ENCODE results near the gene NOS1AP.

The NOS1AP gene

DNA sequence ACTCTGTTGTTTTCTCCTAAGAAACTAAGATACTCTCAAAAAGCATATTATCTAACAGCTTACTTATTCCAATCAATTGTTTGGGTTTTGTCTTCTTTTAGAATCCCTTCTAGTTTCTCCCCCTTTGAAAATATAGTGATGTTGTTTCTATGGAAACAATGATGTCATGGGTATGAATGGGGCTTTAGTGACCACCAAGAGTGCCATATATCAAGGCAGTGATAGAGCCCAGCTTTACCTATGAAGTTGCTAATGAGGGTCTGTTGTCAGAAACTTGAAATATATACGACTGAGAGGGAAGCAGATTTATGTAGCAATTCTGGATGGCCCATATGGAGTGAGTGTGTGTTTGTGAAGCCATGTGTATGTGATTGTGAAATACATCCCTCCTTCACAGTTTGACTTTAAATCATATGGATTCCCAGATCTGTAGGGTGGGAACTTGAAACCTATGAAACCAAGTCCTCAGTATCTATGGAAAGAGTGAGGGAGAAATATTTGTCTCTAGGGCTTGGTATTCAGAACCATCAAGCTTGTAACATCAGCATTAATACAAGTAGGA is 190.5 kb downstream of the NOS1AP start:
- TF ChIP-seq, protein P1, sequence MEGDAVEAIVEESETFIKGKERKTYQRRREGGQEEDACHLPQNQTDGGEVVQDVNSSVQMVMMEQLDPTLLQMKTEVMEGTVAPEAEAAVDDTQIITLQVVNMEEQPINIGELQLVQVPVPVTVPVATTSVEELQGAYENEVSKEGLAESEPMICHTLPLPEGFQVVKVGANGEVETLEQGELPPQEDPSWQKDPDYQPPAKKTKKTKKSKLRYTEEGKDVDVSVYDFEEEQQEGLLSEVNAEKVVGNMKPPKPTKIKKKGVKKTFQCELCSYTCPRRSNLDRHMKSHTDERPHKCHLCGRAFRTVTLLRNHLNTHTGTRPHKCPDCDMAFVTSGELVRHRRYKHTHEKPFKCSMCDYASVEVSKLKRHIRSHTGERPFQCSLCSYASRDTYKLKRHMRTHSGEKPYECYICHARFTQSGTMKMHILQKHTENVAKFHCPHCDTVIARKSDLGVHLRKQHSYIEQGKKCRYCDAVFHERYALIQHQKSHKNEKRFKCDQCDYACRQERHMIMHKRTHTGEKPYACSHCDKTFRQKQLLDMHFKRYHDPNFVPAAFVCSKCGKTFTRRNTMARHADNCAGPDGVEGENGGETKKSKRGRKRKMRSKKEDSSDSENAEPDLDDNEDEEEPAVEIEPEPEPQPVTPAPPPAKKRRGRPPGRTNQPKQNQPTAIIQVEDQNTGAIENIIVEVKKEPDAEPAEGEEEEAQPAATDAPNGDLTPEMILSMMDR (IDR thresholded peaks at IDR 0.05; ENCODE audit: unreplicated experiment in 3 of 3) = no peak

DNA sequence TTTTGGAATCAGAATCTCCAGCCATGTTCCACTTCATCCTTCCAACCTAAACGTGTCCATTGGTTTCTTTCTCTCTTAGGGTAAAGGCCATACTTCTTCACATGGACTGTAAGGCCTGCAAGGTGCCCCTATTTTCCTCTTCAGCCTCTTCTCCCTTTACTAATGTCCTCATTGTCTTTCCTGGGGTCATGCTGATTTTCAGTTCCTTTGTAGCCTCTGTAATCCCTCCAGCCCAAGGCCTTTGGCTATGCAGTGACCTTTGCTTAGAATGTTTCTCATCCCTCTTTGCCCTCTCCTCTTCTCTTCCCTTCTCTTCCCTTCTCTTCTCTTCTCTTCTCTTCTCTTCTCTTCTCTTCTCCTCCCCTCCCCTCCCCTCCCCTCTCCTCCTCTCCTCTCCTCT is 194.6 kb downstream of the NOS1AP start:
- H3K36me3 Mint-ChIP-seq (ENCODE audit: low read depth) = no peaks in the 10 kb centered on the region
- no peaks in the 10 kb centered on the region for H3K27me3 Mint-ChIP-seq (ENCODE audit: low read depth)
- TF ChIP-seq, protein P1 (IDR thresholded peaks at IDR 0.05; ENCODE audit: unreplicated experiment in 3 of 3) = no peak
- no peak overlapping the region for H3K4me3 Mint-ChIP-seq
- H3K4me1 Mint-ChIP-seq = peaks cover 4% of the 10 kb centered on the region
- H3K27ac Mint-ChIP-seq = no peak overlapping the region
- peaks cover 2% of the 10 kb centered on the region for H3K9me3 Mint-ChIP-seq

More for the DNA sequence above, 190.5 kb downstream of the NOS1AP start:
- H3K27me3 Mint-ChIP-seq (ENCODE audit: low read depth) = no peaks in the 10 kb centered on the region
- H3K4me1 Mint-ChIP-seq = peaks cover 10% of the 10 kb centered on the region
- peaks cover 2% of the 10 kb centered on the region for H3K9me3 Mint-ChIP-seq
- peak overlapping the region in 1 of 3 experiments; percentile 46 for H3K27ac Mint-ChIP-seq
- peaks cover 3% of the 10 kb centered on the region for H3K36me3 Mint-ChIP-seq (ENCODE audit: low read depth)
- H3K4me3 Mint-ChIP-seq = no peak overlapping the region

DNA sequence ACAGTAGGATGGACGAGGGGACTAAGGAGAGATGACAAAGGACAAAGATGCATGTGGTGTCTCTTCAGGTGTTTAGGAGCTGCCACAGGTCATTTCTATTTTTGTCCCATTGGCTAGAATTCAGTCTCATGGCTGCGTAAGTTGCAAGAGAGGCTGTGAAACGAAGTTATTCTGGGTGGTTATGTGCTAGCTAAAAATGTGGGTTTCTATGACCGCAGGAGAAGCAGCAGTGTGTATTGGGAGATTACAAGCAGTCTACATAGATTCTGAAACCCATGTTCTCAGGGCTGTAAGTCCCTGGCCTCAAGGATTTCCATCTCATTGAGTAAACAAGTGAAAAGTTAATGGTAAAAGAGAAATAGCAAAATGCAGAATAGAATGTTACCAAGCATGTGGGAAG is 196.5 kb downstream of the NOS1AP start:
- Mint-ChIP-seq H3K36me3 (ENCODE audit: low read depth) (no peaks in the 10 kb centered on the region), H3K27ac (no peak overlapping the region), H3K4me3 (no peak overlapping the region), H3K4me1 (no peaks in the 10 kb centered on the region), H3K27me3 (ENCODE audit: low read depth) (no peaks in the 10 kb centered on the region), H3K9me3 (peaks cover 2% of the 10 kb centered on the region)
- TF ChIP-seq, protein P1 (IDR thresholded peaks at IDR 0.05; ENCODE audit: unreplicated experiment in 3 of 3) = no peak

DNA sequence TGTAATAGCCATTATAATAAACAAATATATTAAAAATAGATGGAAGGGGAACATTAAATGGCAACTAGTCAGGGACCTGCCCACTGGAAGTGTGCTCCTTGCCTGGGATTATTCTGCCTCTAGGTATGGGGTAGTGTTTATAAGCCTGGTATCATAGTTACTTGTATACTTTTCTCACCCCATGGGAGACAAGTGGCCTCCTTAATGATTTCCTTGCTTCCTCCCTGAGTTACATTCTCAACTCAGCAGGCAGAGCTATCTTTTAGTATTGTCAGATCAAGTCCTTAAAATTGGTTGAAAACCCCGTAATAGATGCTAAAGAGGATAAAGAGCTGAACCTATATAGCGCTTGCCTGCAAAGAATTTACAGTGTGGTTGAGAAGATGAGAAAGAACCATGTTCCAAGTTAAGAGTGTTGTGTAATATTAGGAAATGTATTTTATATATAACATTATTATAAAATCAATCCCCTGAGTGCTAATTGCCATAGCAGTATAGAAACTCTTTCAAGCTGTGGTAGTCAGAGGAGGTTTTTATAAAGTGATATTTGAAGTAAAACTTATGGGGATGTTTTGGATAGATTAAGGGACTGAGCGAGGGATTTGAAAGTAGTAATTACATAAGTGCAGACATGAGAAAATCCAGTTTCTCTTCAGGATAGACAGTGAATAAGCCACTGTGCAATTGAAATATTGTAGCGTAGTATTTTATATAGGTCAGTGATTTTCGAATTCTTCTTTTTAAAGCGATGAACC is 200.7 kb downstream of the NOS1AP start:
- Mint-ChIP-seq H3K4me1 (no peaks in the 10 kb centered on the region), H3K4me3 (no peak overlapping the region), H3K27ac (no peak overlapping the region), H3K27me3 (ENCODE audit: low read depth) (no peaks in the 10 kb centered on the region), H3K36me3 (ENCODE audit: low read depth) (no peaks in the 10 kb centered on the region), H3K9me3 (no peaks in the 10 kb centered on the region)
- TF ChIP-seq, protein P1 (IDR thresholded peaks at IDR 0.05; ENCODE audit: unreplicated experiment in 3 of 3) = no peak

DNA sequence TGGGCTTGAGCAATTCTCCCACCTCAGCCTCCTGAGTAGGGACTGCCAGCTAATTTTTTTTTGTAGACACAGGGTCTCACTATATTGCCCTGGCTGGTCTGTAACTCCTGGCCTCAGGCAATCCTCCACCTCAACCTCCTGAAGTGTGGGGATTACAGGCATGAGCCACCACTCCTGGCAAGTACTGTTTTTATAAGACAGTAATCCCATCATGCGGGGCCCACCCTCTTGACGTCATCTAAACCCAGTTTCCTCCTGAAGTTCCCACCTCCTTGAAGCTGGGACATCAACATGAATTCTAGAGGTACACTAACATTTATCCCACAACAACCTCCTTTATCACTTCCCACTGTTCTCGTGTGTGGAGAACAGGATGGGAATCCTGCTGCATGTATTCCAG is 202.5 kb downstream of the NOS1AP start:
- no peaks in the 10 kb centered on the region for H3K4me1 Mint-ChIP-seq
- H3K27me3 Mint-ChIP-seq (ENCODE audit: low read depth) = no peaks in the 10 kb centered on the region
- no peaks in the 10 kb centered on the region for H3K36me3 Mint-ChIP-seq (ENCODE audit: low read depth)
- H3K27ac Mint-ChIP-seq = no peak overlapping the region
- no peak overlapping the region for H3K4me3 Mint-ChIP-seq
- TF ChIP-seq, protein P1 (IDR thresholded peaks at IDR 0.05; ENCODE audit: unreplicated experiment in 3 of 3) = no peak
- H3K9me3 Mint-ChIP-seq = no peaks in the 10 kb centered on the region

DNA sequence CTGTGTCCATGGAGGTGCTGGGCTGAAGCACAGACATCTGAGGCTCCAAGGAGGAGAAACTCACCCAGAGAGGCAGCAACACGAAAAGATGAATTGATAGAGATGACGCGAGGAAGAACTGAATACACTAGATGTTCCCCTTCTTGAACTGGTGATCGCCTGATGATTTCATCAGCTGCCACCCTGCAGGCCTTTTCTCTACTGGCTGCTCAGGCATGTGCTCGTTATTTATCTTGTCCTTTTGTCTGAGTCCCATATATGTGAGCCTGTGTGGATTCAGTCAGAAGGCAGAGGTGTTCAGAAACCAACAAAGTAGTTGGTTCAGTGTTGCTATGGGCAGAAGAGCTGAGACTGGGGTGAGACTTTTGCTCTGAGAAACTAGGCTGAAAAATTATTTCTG is 202.9 kb downstream of the NOS1AP start:
- Mint-ChIP-seq H3K9me3 (no peaks in the 10 kb centered on the region), H3K27me3 (ENCODE audit: low read depth) (no peaks in the 10 kb centered on the region), H3K36me3 (ENCODE audit: low read depth) (no peaks in the 10 kb centered on the region), H3K27ac (no peak overlapping the region), H3K4me3 (no peak overlapping the region), H3K4me1 (no peaks in the 10 kb centered on the region)
- TF ChIP-seq, protein P1 (IDR thresholded peaks at IDR 0.05; ENCODE audit: unreplicated experiment in 3 of 3) = no peak

All from nephron (organoid).